Activated CD8-positive, alpha-beta memory T cell treated with anti-CD3 and anti-CD28 coated beads, Interleukin-2, amount 50 U/mL, for 1 hour (primary cell): ENCODE data around the gene MYO3B.

Source experiments
- DNase-seq: peaks from one replicate; pipeline ENCODE4 v3.0.0-alpha.2; 2020; ENCODE audit errors: extremely low read depth

MYO3B gene

GRCh38 chr2:170177950-170178781 is at the start of gene MYO3B:
MYO3B (plus strand) TSS chr2:170178147; CDS start chr2:170178288, 141 bp downstream.
- DNase-seq: no peak

- DNase-seq: no peak
Measured at GRCh38 chr2:170139276-170139967, 38.5 kb upstream of the MYO3B start.

GRCh38 chr2:170140561-170140960 is 37.4 kb upstream of the MYO3B start:
- no peak for DNase-seq

GRCh38 chr2:170141865-170142264 is 36.1 kb upstream of the MYO3B start:
- no peak for DNase-seq

- no peak for DNase-seq
Measured at GRCh38 chr2:170142502-170142901, 35.4 kb upstream of the MYO3B start.

- no peak for DNase-seq
Measured at GRCh38 chr2:170143045-170143717, 34.8 kb upstream of the MYO3B start.

GRCh38 chr2:170144761-170145160 is 33.2 kb upstream of the MYO3B start:
- DNase-seq: no peak

GRCh38 chr2:170145191-170145590 is 32.8 kb upstream of the MYO3B start:
- no peak for DNase-seq

GRCh38 chr2:170145675-170146432 is 32.1 kb upstream of the MYO3B start:
- no peak for DNase-seq

GRCh38 chr2:170146784-170147183 is 31.2 kb upstream of the MYO3B start:
- no peak for DNase-seq

GRCh38 chr2:170147576-170147975 is 30.4 kb upstream of the MYO3B start:
- DNase-seq: no peak

GRCh38 chr2:170148161-170148560 is 29.8 kb upstream of the MYO3B start:
- DNase-seq: no peak

- no peak for DNase-seq
Measured at GRCh38 chr2:170152421-170152820, 25.5 kb upstream of the MYO3B start.

- DNase-seq: no peak
Measured at GRCh38 chr2:170155022-170155722, 22.8 kb upstream of the MYO3B start.

- DNase-seq: no peak
Measured at GRCh38 chr2:170155723-170156253, 22.2 kb upstream of the MYO3B start.

GRCh38 chr2:170156592-170156991 is 21.4 kb upstream of the MYO3B start:
- no peak for DNase-seq

- no peak for DNase-seq
Measured at GRCh38 chr2:170157025-170157684, 20.8 kb upstream of the MYO3B start.

GRCh38 chr2:170159060-170159459 is 18.9 kb upstream of the MYO3B start:
- DNase-seq: no peak

- DNase-seq: no peak
Measured at GRCh38 chr2:170161516-170162270, 16.3 kb upstream of the MYO3B start.

GRCh38 chr2:170162271-170162632 is 15.7 kb upstream of the MYO3B start:
- no peak for DNase-seq
